NOMO-1 treated with dmso at 0.1 percent for 144 hours (cell line): ENCODE results near the gene CCL17.
"Not testable (repeated sequence)": the region's sequence is repeated elsewhere in the genome, so short reads cannot be mapped to it uniquely, and the experiment has no call there.

Experiments
- DNase-seq: peaks from one replicate; lab custom pipeline; 2025; ENCODE audit not compliant: unreplicated experiment; lab: John Stamatoyannopoulos, UW

Gene CCL17

GRCh38 chr16:57403965-57404817 lies at the start of gene CCL17:
Gene CCL17, plus strand, starts transcription at chr16:57404767. Its CDS starts 9,166 bp downstream, at chr16:57413933.
- no peak for DNase-seq

GRCh38 chr16:57355898-57356414 lies 48.6 kb upstream of the CCL17 start:
- DNase-seq, result no peak

GRCh38 chr16:57356547-57356946 lies 48.0 kb upstream of the CCL17 start:
- no peak for DNase-seq

- peak; percentile 58 for DNase-seq
Observed at GRCh38 chr16:57357330-57358085, 47.1 kb upstream of the CCL17 start.

GRCh38 chr16:57358086-57358420 lies 46.5 kb upstream of the CCL17 start:
- no peak for DNase-seq

- no peak for DNase-seq
Observed at GRCh38 chr16:57358527-57359095, 46.0 kb upstream of the CCL17 start, which contains the start of gene CCL22. Gene CCL22, plus strand, starts transcription at chr16:57358783. Its CDS starts 34 bp downstream, at chr16:57358817.

- no peak for DNase-seq
Observed at GRCh38 chr16:57360321-57360935, 44.1 kb upstream of the CCL17 start.

- no peak for DNase-seq
Observed at GRCh38 chr16:57361404-57361803, 43.2 kb upstream of the CCL17 start.

GRCh38 chr16:57364143-57364542 lies 40.4 kb upstream of the CCL17 start:
- DNase-seq, result no peak

GRCh38 chr16:57366544-57367040 lies 38.0 kb upstream of the CCL17 start:
- no peak for DNase-seq

- DNase-seq, result no peak
Observed at GRCh38 chr16:57367116-57367752, 37.3 kb upstream of the CCL17 start.

- no peak for DNase-seq
Observed at GRCh38 chr16:57371494-57372371, 32.8 kb upstream of the CCL17 start.

- no peak for DNase-seq
Observed at GRCh38 chr16:57372372-57373116, 32.0 kb upstream of the CCL17 start, which contains the start of gene CX3CL1. Gene CX3CL1, plus strand, starts transcription at chr16:57372490. Its CDS starts 79 bp downstream, at chr16:57372569.

- DNase-seq, result no peak
Observed at GRCh38 chr16:57373117-57373947, 31.2 kb upstream of the CCL17 start.

- no peak for DNase-seq
Observed at GRCh38 chr16:57374067-57374534, 30.5 kb upstream of the CCL17 start.

GRCh38 chr16:57374925-57375465 lies 29.6 kb upstream of the CCL17 start:
- DNase-seq, result not testable (repeated sequence)

GRCh38 chr16:57376313-57376818 lies 28.2 kb upstream of the CCL17 start:
- DNase-seq, result no peak
